ENCODE results near the gene NUDT15. TPM values are rescaled to one million over a fixed set of nuclear protein-coding genes. Genes with fewer than 3 reads are reported as not detected.
A peak's percentile ranks its signal among the peaks of the same experiment; 100 is the strongest.
"Not testable (repeated sequence)": the region's sequence is repeated elsewhere in the genome, so short reads cannot be mapped to it uniquely, and the experiment has no call there.

Gene NUDT15
- total RNA-seq, 2 donors from 2014 or later = 42.0 to 59.8 TPM

GRCh38 chr13:48000559-48001113 lies 36.9 kb upstream of the NUDT15 start:
- no peaks in the 10 kb centered on the region for H3K27me3 Mint-ChIP-seq (ENCODE audit: insufficient read depth)
- WGBS, 2 experiments (ENCODE audit: insufficient coverage in 1 of 2, insufficient read length in 1 of 2) = 0% methylated on average over 11 to 25 of the region's 25 CpGs

GRCh38 chr13:48001114-48001881 lies 36.2 kb upstream of the NUDT15 start, which contains the start of gene SUCLA2:
Gene SUCLA2 (minus strand): TSS chr13:48001273. CDS start chr13:48001269, 4 bp downstream.
- Mint-ChIP-seq H3K27ac (peak within 1 kb of the TSS; percentile 98), H3K9me3 (no peaks in the 10 kb centered on the region), H3K4me1 (peaks cover 53% of the 10 kb centered on the region), H3K27me3 (ENCODE audit: insufficient read depth) (no peaks in the 10 kb centered on the region), H3K4me3 (peak within 1 kb of the TSS; percentile 93), H3K36me3 (ENCODE audit: low read depth) (peaks cover 18% of the 10 kb centered on the region)
- Histone ChIP-seq H3K27ac (ENCODE audit: low read depth, low read length) (peak within 1 kb of the TSS; percentile 15), H3K9me3 (ENCODE audit: control insufficient read depth, low read length) (peaks cover 4% of the 10 kb centered on the region), H3K4me3 (ENCODE audit: low read length) (peak within 1 kb of the TSS; percentile 99), H3K27me3 (ENCODE audit: control insufficient read depth, insufficient read depth, low read length, poor library complexity, severe bottlenecking) (no peaks in the 10 kb centered on the region), H3K36me3 (ENCODE audit: control insufficient read depth, insufficient read depth, low read length) (peaks cover 26% of the 10 kb centered on the region), H3K4me1 (ENCODE audit: control insufficient read depth, insufficient read depth, low read length) (peaks cover 4% of the 10 kb centered on the region), H3K9ac (ENCODE audit: extremely low read depth, low read length, poor library complexity, severe bottlenecking) (peak within 1 kb of the TSS; percentile 92)
- DNase-seq = peak; percentile 98
- no peak for TF ChIP-seq CTCF (conservative IDR thresholded peaks at IDR 0.05)
- WGBS, 2 experiments (ENCODE audit: insufficient coverage in 1 of 2, insufficient read length in 1 of 2) = 4 to 14% methylated on average over 24 to 52 of the region's 52 CpGs

More at GRCh38 chr13:48000559-48001113, 36.9 kb upstream of the NUDT15 start:
- Mint-ChIP-seq H3K36me3 (ENCODE audit: low read depth) (peaks cover 22% of the 10 kb centered on the region), H3K4me3 (peak overlapping the region; percentile 93), H3K4me1 (peaks cover 53% of the 10 kb centered on the region), H3K9me3 (no peaks in the 10 kb centered on the region), H3K27ac (peak overlapping the region; percentile 93)
- Histone ChIP-seq H3K4me3 (ENCODE audit: low read length) (peak overlapping the region; percentile 99), H3K9me3 (ENCODE audit: control insufficient read depth, low read length) (no peaks in the 10 kb centered on the region), H3K27me3 (ENCODE audit: control insufficient read depth, insufficient read depth, low read length, poor library complexity, severe bottlenecking) (no peaks in the 10 kb centered on the region), H3K36me3 (ENCODE audit: control insufficient read depth, insufficient read depth, low read length) (peaks cover 32% of the 10 kb centered on the region), H3K9ac (ENCODE audit: extremely low read depth, low read length, poor library complexity, severe bottlenecking) (peak overlapping the region; percentile 92), H3K4me1 (ENCODE audit: control insufficient read depth, insufficient read depth, low read length) (peaks cover 4% of the 10 kb centered on the region), H3K27ac (ENCODE audit: low read depth, low read length) (no peak overlapping the region)
- TF ChIP-seq CTCF (conservative IDR thresholded peaks at IDR 0.05) = no peak
- DNase-seq = no peak

- peaks cover 53% of the 10 kb centered on the region for H3K4me1 Mint-ChIP-seq
- not testable (repeated sequence) for H3K9me3 ChIP-seq (ENCODE audit: control insufficient read depth, low read length); H3K27me3 Mint-ChIP-seq (ENCODE audit: insufficient read depth); H3K27me3 ChIP-seq (ENCODE audit: control insufficient read depth, insufficient read depth, low read length, poor library complexity, severe bottlenecking); H3K9me3 Mint-ChIP-seq; H3K27ac ChIP-seq (ENCODE audit: low read depth, low read length); H3K4me1 ChIP-seq (ENCODE audit: control insufficient read depth, insufficient read depth, low read length)
- H3K27ac Mint-ChIP-seq = peak overlapping the region; percentile 98
- Histone ChIP-seq H3K9ac (ENCODE audit: extremely low read depth, low read length, poor library complexity, severe bottlenecking) (peak overlapping the region; percentile 92), H3K4me3 (ENCODE audit: low read length) (peak overlapping the region; percentile 61), H3K36me3 (ENCODE audit: control insufficient read depth, insufficient read depth, low read length) (peaks cover 21% of the 10 kb centered on the region)
- WGBS, 2 experiments (ENCODE audit: insufficient coverage in 1 of 2, insufficient read length in 1 of 2) = 16 to 28% methylated on average over 2 to 5 of the region's 5 CpGs
- peak; percentile 84 for DNase-seq
- H3K4me3 Mint-ChIP-seq = peak overlapping the region; percentile 93
- peaks cover 15% of the 10 kb centered on the region for H3K36me3 Mint-ChIP-seq (ENCODE audit: low read depth)
Observed at GRCh38 chr13:48001999-48002398, 35.5 kb upstream of the NUDT15 start.
